ENCODE results near the gene NFYB.

DNA sequence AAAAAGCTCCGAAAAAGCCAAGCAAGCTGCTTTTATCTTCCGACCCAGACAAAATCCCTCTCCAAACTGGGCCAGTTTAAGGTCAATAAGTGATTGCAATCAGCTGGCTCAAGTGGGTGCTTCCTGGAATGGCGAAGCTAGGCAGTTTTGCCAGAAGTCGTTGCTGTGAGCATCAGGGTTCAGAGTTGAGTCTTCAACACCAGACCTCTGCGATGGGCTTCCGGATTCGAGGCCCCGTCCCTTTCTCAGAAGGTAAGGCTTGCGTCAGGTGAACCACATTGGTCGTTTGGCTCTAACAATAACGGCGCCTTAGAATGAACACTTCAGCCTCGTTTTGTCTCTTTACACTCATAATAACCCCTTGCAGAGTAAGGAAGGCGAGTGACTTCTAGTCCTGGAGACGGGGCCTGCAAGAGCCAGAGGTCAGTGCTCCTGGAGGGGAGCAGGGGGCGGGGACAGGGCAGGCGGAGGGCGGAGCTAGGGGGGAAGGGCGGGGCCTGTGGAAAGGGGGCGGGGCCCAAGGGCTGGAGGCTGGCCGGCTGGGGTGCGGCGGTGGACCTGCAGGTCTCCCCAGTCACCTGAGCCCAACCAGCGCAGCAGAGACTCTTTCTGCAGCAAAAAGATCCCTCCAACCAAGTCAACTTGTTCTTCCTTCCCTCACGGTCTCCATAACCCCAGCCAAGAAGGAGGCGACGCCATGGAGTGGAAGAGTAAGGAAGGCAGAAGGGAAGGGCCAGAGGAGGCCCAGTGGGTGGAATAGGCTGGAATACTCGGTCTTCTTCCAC is 34.0 kb upstream of the NFYB start:
- TF ChIP-seq, protein P1, sequence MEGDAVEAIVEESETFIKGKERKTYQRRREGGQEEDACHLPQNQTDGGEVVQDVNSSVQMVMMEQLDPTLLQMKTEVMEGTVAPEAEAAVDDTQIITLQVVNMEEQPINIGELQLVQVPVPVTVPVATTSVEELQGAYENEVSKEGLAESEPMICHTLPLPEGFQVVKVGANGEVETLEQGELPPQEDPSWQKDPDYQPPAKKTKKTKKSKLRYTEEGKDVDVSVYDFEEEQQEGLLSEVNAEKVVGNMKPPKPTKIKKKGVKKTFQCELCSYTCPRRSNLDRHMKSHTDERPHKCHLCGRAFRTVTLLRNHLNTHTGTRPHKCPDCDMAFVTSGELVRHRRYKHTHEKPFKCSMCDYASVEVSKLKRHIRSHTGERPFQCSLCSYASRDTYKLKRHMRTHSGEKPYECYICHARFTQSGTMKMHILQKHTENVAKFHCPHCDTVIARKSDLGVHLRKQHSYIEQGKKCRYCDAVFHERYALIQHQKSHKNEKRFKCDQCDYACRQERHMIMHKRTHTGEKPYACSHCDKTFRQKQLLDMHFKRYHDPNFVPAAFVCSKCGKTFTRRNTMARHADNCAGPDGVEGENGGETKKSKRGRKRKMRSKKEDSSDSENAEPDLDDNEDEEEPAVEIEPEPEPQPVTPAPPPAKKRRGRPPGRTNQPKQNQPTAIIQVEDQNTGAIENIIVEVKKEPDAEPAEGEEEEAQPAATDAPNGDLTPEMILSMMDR (IDR thresholded peaks at IDR 0.05): no peak
- TF ChIP-seq EP300 (IDR thresholded peaks at IDR 0.05) (no peak), POLR2A (IDR thresholded peaks at IDR 0.05) (no peak)

All from upper lobe of left lung (tissue), 4 donors.